SU-DHL-6 (cell line): Measurements from ENCODE around the gene GMDS.

Experiments
- H2AFZ ChIP-seq: fragments of 200-600 bp; sonication (generic); 2 replicates; pipeline ENCODE4 v1.6.1; 2014; ENCODE audit warnings: low read depth, mild to moderate bottlenecking, moderate library complexity, mixed read lengths, antibody characterized with exemption, low read length; ENCODE audit not compliant: severe bottlenecking
- H3F3A ChIP-seq: fragments of 200-600 bp; shearing (Covaris generic); 2 replicates; pipeline ENCODE4 v1.6.0; 2016; ENCODE audit warnings: antibody characterized with exemption, mild to moderate bottlenecking; ENCODE audit not compliant: insufficient read depth
- H3K27ac ChIP-seq: fragments of 200-600 bp; sonication (generic); 2 replicates; pipeline ENCODE4 v1.5.1; 2016; ENCODE audit warnings: low read depth, mild to moderate bottlenecking, low read length, moderate library complexity, mixed read lengths
- H3K27me3 ChIP-seq: fragments of 200-600 bp; sonication (generic), shearing (Covaris generic); 2 replicates; pipeline ENCODE4 v1.6.0; 2014; ENCODE audit warnings: mild to moderate bottlenecking, low read length
- H3K36me3 ChIP-seq: fragments of 200-600 bp; sonication (generic); 2 replicates; pipeline ENCODE4 v1.6.1; 2014; ENCODE audit warnings: mild to moderate bottlenecking, low read length, mixed read lengths
- H3K4me2 ChIP-seq: fragments of 300-600, 200-600 bp; shearing (Covaris generic), sonication (generic); 2 replicates; pipeline ENCODE4 v1.6.0; 2014; ENCODE audit warnings: low read length, low read depth, mild to moderate bottlenecking; ENCODE audit not compliant: poor library complexity, severe bottlenecking
- H3K4me3 ChIP-seq: fragments of 200-600 bp; sonication (generic); 2 replicates; pipeline ENCODE4 v1.5.1; 2014; ENCODE audit warnings: antibody characterized with exemption, low read length, mild to moderate bottlenecking, mixed read lengths; ENCODE audit not compliant: insufficient read depth, poor library complexity, severe bottlenecking
- H3K79me2 ChIP-seq: fragments of 200-600 bp; sonication (generic); 2 replicates; pipeline ENCODE4 v1.6.1; 2014; ENCODE audit warnings: mild to moderate bottlenecking, low read length, moderate library complexity; ENCODE audit not compliant: insufficient read depth
- H3K9ac ChIP-seq: fragments of 200-600 bp; sonication (generic); 2 replicates; pipeline ENCODE4 v1.7.0; 2014; ENCODE audit warnings: mild to moderate bottlenecking, low read length
- H3K9me2 ChIP-seq: fragments of 200-600 bp; sonication (generic); replicated peaks from 2 replicates; pipeline ENCODE4 v1.6.1; 2014; ENCODE audit warnings: low read length; ENCODE audit not compliant: insufficient read depth
- H3K9me3 ChIP-seq: fragments of 200-600 bp; sonication (generic); 2 replicates; pipeline ENCODE4 v1.6.1; 2014; ENCODE audit warnings: low read length, mixed read lengths; ENCODE audit not compliant: insufficient read depth
- H4K20me1 ChIP-seq: fragments of 200-600 bp; sonication (generic); 2 replicates; pipeline ENCODE4 v1.6.1; 2014; ENCODE audit warnings: low read depth, mild to moderate bottlenecking, antibody characterized with exemption, low read length, moderate library complexity, mixed read lengths
- EZH2phosphoT487 ChIP-seq: fragments of 200-600 bp; sonication (generic), shearing (Covaris generic); conservative IDR thresholded peaks from 2 replicates; pipeline ENCODE4 v1.6.1; 2018; ENCODE audit warnings: mild to moderate bottlenecking, antibody characterized with exemption, low read length, moderate library complexity, mixed read lengths
- TF ChIP-seq, protein P1 (sequence below): fragments of 200-600 bp; sonication (generic); IDR thresholded peaks from one replicate; pipeline ENCODE4 v1.5.1; 2017; ENCODE audit warnings: antibody characterized with exemption, mild to moderate bottlenecking, low read length, moderate library complexity; ENCODE audit not compliant: insufficient read depth, poor library complexity, severe bottlenecking

The GMDS gene

DNA sequence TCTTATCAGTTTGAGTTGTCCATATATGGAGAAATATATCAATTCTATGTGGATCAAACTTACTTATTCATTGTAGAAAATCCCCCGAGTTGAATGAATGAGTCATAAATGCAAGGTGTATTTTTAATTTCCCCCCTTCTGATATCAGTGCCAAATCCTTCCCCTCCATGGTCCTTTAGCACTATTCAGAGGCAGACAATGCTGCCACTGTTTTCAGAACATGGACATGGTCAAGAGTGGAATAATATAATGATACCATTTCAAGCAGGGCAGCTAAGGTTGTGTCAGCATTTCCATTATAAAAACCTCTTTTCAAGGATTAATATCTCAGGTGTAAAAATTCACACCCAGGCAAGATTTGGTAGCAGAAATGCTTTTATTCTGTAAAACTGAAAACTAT lies 391.6 kb downstream of the GMDS start:
- Histone ChIP-seq H3K36me3 (no peaks in the 10 kb centered on the region), H3K9me2 (no peaks in the 10 kb centered on the region), H3K4me2 (peak overlapping the region; percentile 0), H3K27ac (peak overlapping the region; percentile 92), H3K9ac (0 out of 2 replicates have a peak overlapping the region, but pooled peaks have one; percentile 1), H3F3A (peaks cover 44% of the 10 kb centered on the region), H3K4me3 (no peak overlapping the region), H3K9me3 (no peaks in the 10 kb centered on the region), H4K20me1 (no peaks in the 10 kb centered on the region), H2AFZ (no peak overlapping the region), H3K27me3 (no peaks in the 10 kb centered on the region), H3K79me2 (no peaks in the 10 kb centered on the region)
- TF ChIP-seq, protein P1, sequence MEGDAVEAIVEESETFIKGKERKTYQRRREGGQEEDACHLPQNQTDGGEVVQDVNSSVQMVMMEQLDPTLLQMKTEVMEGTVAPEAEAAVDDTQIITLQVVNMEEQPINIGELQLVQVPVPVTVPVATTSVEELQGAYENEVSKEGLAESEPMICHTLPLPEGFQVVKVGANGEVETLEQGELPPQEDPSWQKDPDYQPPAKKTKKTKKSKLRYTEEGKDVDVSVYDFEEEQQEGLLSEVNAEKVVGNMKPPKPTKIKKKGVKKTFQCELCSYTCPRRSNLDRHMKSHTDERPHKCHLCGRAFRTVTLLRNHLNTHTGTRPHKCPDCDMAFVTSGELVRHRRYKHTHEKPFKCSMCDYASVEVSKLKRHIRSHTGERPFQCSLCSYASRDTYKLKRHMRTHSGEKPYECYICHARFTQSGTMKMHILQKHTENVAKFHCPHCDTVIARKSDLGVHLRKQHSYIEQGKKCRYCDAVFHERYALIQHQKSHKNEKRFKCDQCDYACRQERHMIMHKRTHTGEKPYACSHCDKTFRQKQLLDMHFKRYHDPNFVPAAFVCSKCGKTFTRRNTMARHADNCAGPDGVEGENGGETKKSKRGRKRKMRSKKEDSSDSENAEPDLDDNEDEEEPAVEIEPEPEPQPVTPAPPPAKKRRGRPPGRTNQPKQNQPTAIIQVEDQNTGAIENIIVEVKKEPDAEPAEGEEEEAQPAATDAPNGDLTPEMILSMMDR, result no peak
- no peak for TF ChIP-seq EZH2phosphoT487

DNA sequence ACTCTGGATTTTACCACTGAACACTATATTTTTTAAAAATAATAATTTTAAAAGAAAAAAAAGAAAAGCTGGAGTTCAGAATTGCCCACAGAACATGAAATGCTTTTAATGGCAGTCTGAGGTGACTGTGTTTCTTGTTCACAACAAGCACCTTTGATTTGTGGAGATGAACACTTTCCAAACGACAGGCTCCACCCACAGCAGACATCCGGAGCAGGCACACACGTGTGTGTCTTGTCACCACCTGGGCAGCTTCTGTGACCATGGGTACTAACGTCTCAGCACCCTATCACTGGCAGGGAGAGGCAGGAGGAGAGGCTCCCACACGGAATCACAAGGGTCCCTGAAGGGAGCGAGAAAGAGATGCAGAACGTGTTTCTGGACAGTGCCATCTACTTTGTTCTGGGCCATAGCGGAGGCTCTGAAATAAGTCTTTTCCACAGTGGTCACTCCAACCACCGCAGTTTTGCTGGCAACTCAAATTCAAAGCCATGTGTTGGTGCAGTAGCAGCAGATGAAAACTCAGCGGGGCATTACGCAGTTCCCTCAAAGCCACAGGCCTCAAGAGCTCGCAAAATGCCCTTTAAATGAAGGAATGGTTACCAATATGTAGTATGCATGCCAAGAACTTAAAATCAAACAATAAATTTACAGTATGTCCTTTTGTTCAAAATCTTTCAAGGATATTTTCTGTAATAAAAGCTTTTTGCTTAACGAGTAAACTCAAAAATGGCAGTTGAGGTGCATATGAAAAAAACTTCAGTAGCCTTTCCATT lies 393.5 kb downstream of the GMDS start:
- Histone ChIP-seq H3K27me3 (no peaks in the 10 kb centered on the region), H3F3A (peaks cover 25% of the 10 kb centered on the region), H2AFZ (peak overlapping the region; percentile 40), H3K9me2 (no peaks in the 10 kb centered on the region), H3K27ac (peak overlapping the region; percentile 75), H3K4me2 (peak overlapping the region; percentile 45), H3K36me3 (no peaks in the 10 kb centered on the region), H3K9me3 (no peaks in the 10 kb centered on the region), H3K4me3 (no peak overlapping the region), H3K9ac (peak overlapping the region; percentile 17), H3K79me2 (no peaks in the 10 kb centered on the region), H4K20me1 (no peaks in the 10 kb centered on the region)
- TF ChIP-seq, protein P1, result no peak

DNA sequence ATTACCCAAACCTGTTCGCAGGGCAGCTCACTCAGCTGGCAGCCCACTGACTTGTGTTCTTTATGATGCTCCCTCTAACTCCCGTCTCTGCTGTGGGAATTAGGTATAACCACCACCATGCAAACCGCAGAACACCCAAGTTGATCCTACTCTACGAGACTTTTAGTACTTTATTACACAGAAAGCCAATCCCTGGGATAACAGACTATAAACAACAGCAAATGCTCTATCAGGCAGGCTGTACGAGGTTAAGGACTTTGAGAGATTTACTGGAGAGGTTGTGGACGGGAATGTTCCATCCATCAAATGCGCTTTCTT lies 394.6 kb downstream of the GMDS start:
- Histone ChIP-seq H3K9me3 (peaks cover under 1% of the 10 kb centered on the region; the same call in 1 of the 2 replicates), H3K27me3 (no peaks in the 10 kb centered on the region), H3K27ac (peak overlapping the region; percentile 75), H3K36me3 (no peaks in the 10 kb centered on the region), H3K9me2 (no peaks in the 10 kb centered on the region), H3K4me3 (no peak overlapping the region), H2AFZ (no peak overlapping the region), H3K79me2 (no peaks in the 10 kb centered on the region), H3F3A (peaks cover 17% of the 10 kb centered on the region), H4K20me1 (no peaks in the 10 kb centered on the region), H3K4me2 (peak overlapping the region; percentile 45), H3K9ac (no peak overlapping the region)
- TF ChIP-seq, protein P1, result no peak
- no peak for TF ChIP-seq EZH2phosphoT487
